Endothelial cell of umbilical vein (primary cell): ENCODE measurements around the gene IKZF1. TPM values are rescaled to one million over a fixed set of nuclear protein-coding genes. Genes with fewer than 3 reads are reported as not detected.

Experiments
- BruUV-seq: library from RNA; stranded (reverse); fragments of 400-500 nt; replicated peaks from 2 replicates; lab custom pipeline; 2021; lab: Mats Ljungman, UMichigan
- CTCF ChIA-PET: fragments of 300-600, 350-600 bp; sonication (Branson Sonifier 250); formaldehyde crosslinking; loops from one replicate; lab custom pipeline; 2021; ENCODE audit warnings: antibody characterized with exemption, inconsistent platforms; lab: Charles Lee
- POLR2A ChIA-PET: fragments of 300-600, 350-600 bp; sonication (Branson Sonifier 250); formaldehyde crosslinking; loops from one replicate; lab custom pipeline; 2021; ENCODE audit warnings: antibody characterized with exemption, inconsistent platforms; lab: Charles Lee
- DNase-seq: peaks from one replicate; pipeline ENCODE4 v3.0.0-alpha.2; 2011; ENCODE audit warnings: low read depth, low spot score
- FAIRE-seq: peaks from 2 replicates; lab custom pipeline; 2011; peaks lifted over from hg19 to GRCh38; lab: Jason Lieb, UNC
- H2AFZ ChIP-seq: 2 replicates; pipeline ENCODE4 v1.6.0; 2012; ENCODE audit warnings: low read depth, low read length, control low read depth, inconsistent platforms
- H3K27ac ChIP-seq: 2 replicates; pipeline ENCODE4 v1.5.1; 2011; ENCODE audit warnings: low read depth, mild to moderate bottlenecking, control low read depth, low read length, moderate library complexity; ENCODE audit not compliant: insufficient read depth
- H3K27me3 ChIP-seq, 2 experiments: 2 replicates each; pipeline versions ENCODE4 v1.6.0 to v1.6.1; 2011; ENCODE audit warnings: low read length in 2 of 2, mixed read lengths in 1 of 2; ENCODE audit not compliant: control insufficient read depth in 2 of 2, insufficient read depth in 2 of 2
- H3K36me3 ChIP-seq, 2 experiments: 2 replicates in 1 of 2; 3 replicates in 1 of 2; pipeline ENCODE4 v1.5.1; 2011; ENCODE audit warnings: low read length in 2 of 2, mild to moderate bottlenecking in 1 of 2, moderate library complexity in 1 of 2; ENCODE audit not compliant: control insufficient read depth in 2 of 2, insufficient read depth in 2 of 2; ENCODE audit errors: extremely low read depth in 1 of 2
- H3K4me1 ChIP-seq: 3 replicates; pipeline ENCODE4 v1.5.1; 2011; ENCODE audit warnings: mild to moderate bottlenecking, low read length; ENCODE audit not compliant: control insufficient read depth, insufficient read depth; ENCODE audit errors: extremely low read depth
- H3K4me2 ChIP-seq: 2 replicates; pipeline ENCODE4 v1.6.1; 2011; ENCODE audit warnings: low read length, control low read depth, mixed read lengths; ENCODE audit not compliant: insufficient read depth
- H3K4me3 ChIP-seq, 3 experiments: fragments of 200-600 bp in 1 of 3; sonication (generic), shearing (Covaris generic) in 1 of 3; replicated peaks in 1 of 3; 2 replicates each; pipeline ENCODE4 v1.5.1; 2011 to 2016; ENCODE audit warnings: control low read depth in 3 of 3, low read length in 3 of 3, mild to moderate bottlenecking in 2 of 3, inconsistent platforms in 1 of 3, low read depth in 1 of 3, moderate library complexity in 1 of 3; ENCODE audit not compliant: insufficient read depth in 1 of 3
- H3K79me2 ChIP-seq: 2 replicates; pipeline ENCODE4 v1.6.0; 2012; ENCODE audit warnings: low read length, inconsistent platforms; ENCODE audit not compliant: control insufficient read depth, insufficient read depth
- H3K9ac ChIP-seq: replicated peaks from 2 replicates; pipeline ENCODE3; 2011; ENCODE audit warnings: low read length, control low read depth; ENCODE audit not compliant: insufficient read depth; ENCODE audit errors: extremely low read depth
- H3K9me1 ChIP-seq: replicated peaks from 3 replicates; pipeline ENCODE4 v1.6.0; 2011; ENCODE audit warnings: mild to moderate bottlenecking, low read length; ENCODE audit not compliant: control insufficient read depth, insufficient read depth; ENCODE audit errors: extremely low read depth
- H3K9me3 ChIP-seq: replicated peaks from 2 replicates; pipeline ENCODE4 v1.5.1; 2012; ENCODE audit warnings: low read length, inconsistent platforms; ENCODE audit not compliant: control insufficient read depth, insufficient read depth
- H4K20me1 ChIP-seq: replicated peaks from 2 replicates; pipeline ENCODE3; 2011; ENCODE audit warnings: mild to moderate bottlenecking, low read length; ENCODE audit not compliant: control insufficient read depth, insufficient read depth; ENCODE audit errors: extremely low read depth
- CTCF ChIP-seq, 2 donors: IDR thresholded peaks; 1 replicate in 1 of 2; 2 replicates in 1 of 2; pipeline ENCODE4 v1.5.1; 2011; ENCODE audit warnings: low read length in 2 of 2, mild to moderate bottlenecking in 2 of 2, moderate library complexity in 2 of 2, control low read depth in 1 of 2, inconsistent platforms in 1 of 2, low read depth in 1 of 2; ENCODE audit not compliant: insufficient read depth in 1 of 2; ENCODE audit errors: extremely low read depth in 1 of 2
- EZH2 ChIP-seq: IDR thresholded peaks from 2 replicates; pipeline ENCODE4 v1.6.1; 2012; ENCODE audit warnings: borderline replicate concordance, low read depth, mild to moderate bottlenecking, moderate library complexity, low read length, inconsistent platforms; ENCODE audit not compliant: severe bottlenecking
- FOS ChIP-seq: IDR thresholded peaks from 2 replicates; pipeline ENCODE4 v1.6.1; 2011; ENCODE audit warnings: mild to moderate bottlenecking, low read length, moderate library complexity, borderline replicate concordance; ENCODE audit not compliant: insufficient read depth
- GATA2 ChIP-seq: IDR thresholded peaks from 2 replicates; pipeline ENCODE4 v1.7.0; 2011; ENCODE audit warnings: low read depth, mild to moderate bottlenecking, moderate library complexity, mixed read lengths, low read length; ENCODE audit not compliant: insufficient read length, insufficient read depth
- JUN ChIP-seq: IDR thresholded peaks from 2 replicates; pipeline ENCODE4 v1.6.1; 2011; ENCODE audit warnings: borderline replicate concordance, low read depth; ENCODE audit not compliant: insufficient read length, insufficient read depth
- MAX ChIP-seq: IDR thresholded peaks from 2 replicates; pipeline ENCODE4 v1.6.1; 2011; ENCODE audit not compliant: insufficient read depth, insufficient read length
- MYC ChIP-seq: IDR thresholded peaks from one replicate; pipeline ENCODE4 v1.6.1; 2011; ENCODE audit warnings: mild to moderate bottlenecking, low read depth, low read length
- POLR2A ChIP-seq: IDR thresholded peaks from 2 replicates; pipeline ENCODE4 v1.6.1; 2012; ENCODE audit warnings: low read depth, mild to moderate bottlenecking, control low read depth, low read length
- POLR2AphosphoS5 ChIP-seq: IDR thresholded peaks from 2 replicates; pipeline ENCODE4 v1.6.1; 2012; ENCODE audit warnings: low read depth, mild to moderate bottlenecking, control low read depth, low read length, moderate library complexity; ENCODE audit not compliant: insufficient read depth
- dilution Hi-C: fragments of 300-500 bp; cut with MboI; formaldehyde crosslinking; loops from one replicate; pipeline ENCODE4 v1.15.0; 2019; ENCODE audit warnings: low sequenced_read_pairs; ENCODE audit not compliant: extremely low pct_ligation_motif_present
- intact Hi-C: fragments of 100-400 bp; cut with micrococcal nuclease; formaldehyde crosslinking; loops from one replicate; pipeline ENCODE4 v1.10.0; 2022
- polyA plus RNA-seq, 4 experiments: library from polyadenylated mRNA; depleted of rRNA in 3 of 4; stranded (reverse) in 3 of 4; unstranded in 1 of 4; fragments of >200 nt; gene quantifications; 2 replicates each; pipeline versions ENCODE4 v1.2.1 to v1.2.3, GENCODE V29; 2011 to 2012; ENCODE audit warnings: missing spikeins in 1 of 4
- total RNA-seq: library from RNA; stranded (reverse); gene quantifications from 2 replicates; pipeline ENCODE4 v1.2.3, GENCODE V29; 2021

Gene IKZF1
- total and polyA plus RNA-seq, 2 donors (not counting 3 experiments of a cell fraction or from before 2014, with no cell fraction given), result 0.01 to 0.20 TPM

- H3K27ac ChIP-seq, result no peak overlapping the region
- H3K4me1 ChIP-seq, result no peaks in the 10 kb centered on the region
- no peak for TF ChIP-seq EZH2
- no peak for TF ChIP-seq GATA2
- no peak for TF ChIP-seq POLR2A
- no peak for TF ChIP-seq MAX
- no peak for TF ChIP-seq MYC
- TF ChIP-seq CTCF (IDR thresholded peaks at IDR 0.05; ENCODE audit: extremely low read depth in 1 of 2, insufficient read depth in 1 of 2, low read depth in 1 of 2, low read length in 2 of 2), result no peak
- TF ChIP-seq POLR2AphosphoS5, result no peak
- no peak for TF ChIP-seq JUN
- no peak for TF ChIP-seq FOS
- H3K9me3 ChIP-seq, result no peaks in the 10 kb centered on the region
- CTCF ChIA-PET, result no interaction called here
- no peak overlapping the region for H2AFZ ChIP-seq
- DNase-seq (no peak), FAIRE-seq (no peak)
- no peak overlapping the region for H3K9ac ChIP-seq
- no peaks in the 10 kb centered on the region for H3K9me1 ChIP-seq
- no peaks in the 10 kb centered on the region for H3K79me2 ChIP-seq
- no TSS peak for BruUV-seq
- POLR2A ChIA-PET, result no interaction called here
- H3K4me3 ChIP-seq, result no peak overlapping the region
- intact Hi-C loops (no loop called here), dilution Hi-C loops (no loop called here)
- H4K20me1 ChIP-seq, result no peaks in the 10 kb centered on the region
- H3K4me2 ChIP-seq, result no peak overlapping the region
- peaks cover 0 to 14% of the 10 kb centered on the region in 2 experiments for H3K27me3 ChIP-seq
- no peaks in the 10 kb centered on the region for H3K36me3 ChIP-seq
Measured at GRCh38 chr7:50317697-50318669, 13.5 kb downstream of the IKZF1 start.
